GM21360 (cell line): Measurements from ENCODE around the gene CYP46A1.

Source experiments
- ATAC-seq: cut with Tn5 transposase; IDR thresholded peaks from one replicate; pipeline ENCODE4 v1.9.1; 2021; ENCODE audit warnings: mild to moderate bottlenecking, moderate library complexity; ENCODE audit not compliant: unreplicated experiment

CYP46A1 gene

DNA sequence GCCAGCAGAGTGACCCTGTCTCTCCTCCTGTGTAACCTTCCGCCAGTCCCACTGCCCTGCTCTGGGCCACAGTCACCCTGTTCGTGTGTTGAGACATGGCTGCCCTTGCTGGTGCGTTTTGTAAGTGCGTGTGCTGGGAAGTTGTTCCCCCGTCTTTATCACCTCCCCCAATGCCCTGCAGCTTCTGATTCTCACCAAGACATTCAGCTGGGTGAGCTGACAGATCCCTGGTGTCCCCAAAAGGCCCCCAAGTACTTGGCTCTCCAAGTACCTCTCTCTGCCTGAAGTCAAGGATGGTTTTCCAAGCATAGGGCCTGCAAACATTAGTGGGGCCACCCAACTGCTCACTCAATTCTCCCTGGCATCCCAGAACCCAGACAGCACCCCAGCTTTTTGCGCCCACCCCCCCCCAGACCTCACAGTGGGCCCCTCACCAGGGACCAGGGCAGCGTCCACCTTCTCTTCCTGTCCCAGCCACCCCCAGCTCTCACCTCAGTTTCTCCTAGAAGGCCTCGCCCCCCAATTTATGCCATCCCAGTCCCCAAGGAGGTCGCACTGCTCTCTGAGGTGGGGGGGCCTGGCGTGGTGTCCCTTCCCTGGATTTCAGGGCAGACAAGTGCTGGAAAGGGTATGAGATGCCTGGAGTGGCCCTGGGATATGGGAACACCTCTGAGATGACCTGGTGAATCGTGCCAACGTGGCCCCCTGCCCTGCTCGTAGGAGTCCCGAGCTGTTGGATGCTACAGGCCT lies 57.3 kb downstream of the CYP46A1 start:
- no peak for ATAC-seq

DNA sequence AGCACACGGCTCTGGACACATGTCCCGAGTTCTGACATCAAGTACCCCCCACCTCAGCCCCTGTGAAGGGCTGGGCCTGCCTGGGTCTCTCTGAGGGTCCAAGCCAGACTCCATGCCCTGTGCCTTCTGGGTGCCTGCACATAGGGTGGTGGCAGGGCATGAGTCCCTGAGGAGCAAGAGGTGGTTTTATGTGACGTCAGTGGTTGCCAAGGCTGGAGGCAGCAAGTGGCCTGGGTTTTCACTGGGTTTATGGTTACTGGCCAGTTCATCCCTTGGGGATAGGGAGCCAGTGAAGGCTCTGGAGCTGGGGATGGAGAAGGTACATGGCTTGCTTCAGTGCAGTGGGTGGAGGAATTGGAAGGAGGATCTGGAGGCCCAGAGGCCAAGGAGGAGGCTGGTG lies 58.0 kb downstream of the CYP46A1 start:
- no peak for ATAC-seq

DNA sequence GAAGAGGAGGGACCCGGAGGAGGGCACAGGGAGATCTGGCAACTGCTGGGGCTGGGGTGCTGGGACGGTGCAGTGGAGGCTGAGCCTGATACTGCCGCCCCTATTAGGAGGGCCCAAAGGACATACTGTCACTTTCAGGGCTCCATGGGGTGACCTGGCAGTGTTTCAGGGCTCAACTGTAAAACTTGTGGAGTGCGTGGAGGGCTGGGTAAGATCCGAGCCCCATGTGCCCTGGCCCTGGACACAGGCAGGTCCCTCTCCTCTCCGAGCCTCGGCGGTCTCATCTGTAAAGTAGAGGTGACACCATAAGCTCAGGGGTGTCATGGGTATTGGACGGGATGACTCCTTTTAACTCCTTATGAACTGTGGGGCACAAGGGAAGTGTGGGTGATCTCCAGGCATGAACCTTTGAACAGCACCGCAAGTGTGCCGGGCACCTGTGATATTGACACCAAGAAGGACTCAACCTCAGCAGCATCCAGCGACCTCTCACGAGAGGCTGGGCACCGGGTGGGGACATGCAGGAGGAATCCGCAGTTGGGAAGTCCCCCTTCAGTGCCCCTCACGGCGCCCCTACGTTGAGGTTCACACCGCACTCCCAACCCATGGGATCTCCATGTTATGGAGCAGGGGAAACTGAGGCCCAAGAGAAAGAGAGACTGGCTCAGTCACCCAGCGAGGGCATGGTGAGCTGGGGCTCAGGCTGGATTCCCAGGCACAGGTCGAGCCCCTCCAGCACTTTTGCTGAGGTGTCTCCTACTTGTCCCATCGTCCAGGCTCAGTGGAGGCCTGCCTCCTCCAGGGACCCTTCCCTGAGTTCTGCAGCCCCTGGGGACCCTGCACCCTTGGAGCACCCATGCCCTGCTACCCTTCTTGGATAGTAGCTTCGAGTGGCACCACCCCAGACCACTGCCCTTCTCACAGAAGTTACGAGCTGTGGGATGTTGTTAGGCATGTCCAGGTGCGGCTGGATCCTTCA lies 58.7 kb downstream of the CYP46A1 start:
- ATAC-seq: no peak

GRCh38 chr14:99744199-99744872 lies 60.2 kb downstream of the CYP46A1 start:
- no peak for ATAC-seq

- no peak for ATAC-seq
Measured at GRCh38 chr14:99744873-99745224, 60.8 kb downstream of the CYP46A1 start.

DNA sequence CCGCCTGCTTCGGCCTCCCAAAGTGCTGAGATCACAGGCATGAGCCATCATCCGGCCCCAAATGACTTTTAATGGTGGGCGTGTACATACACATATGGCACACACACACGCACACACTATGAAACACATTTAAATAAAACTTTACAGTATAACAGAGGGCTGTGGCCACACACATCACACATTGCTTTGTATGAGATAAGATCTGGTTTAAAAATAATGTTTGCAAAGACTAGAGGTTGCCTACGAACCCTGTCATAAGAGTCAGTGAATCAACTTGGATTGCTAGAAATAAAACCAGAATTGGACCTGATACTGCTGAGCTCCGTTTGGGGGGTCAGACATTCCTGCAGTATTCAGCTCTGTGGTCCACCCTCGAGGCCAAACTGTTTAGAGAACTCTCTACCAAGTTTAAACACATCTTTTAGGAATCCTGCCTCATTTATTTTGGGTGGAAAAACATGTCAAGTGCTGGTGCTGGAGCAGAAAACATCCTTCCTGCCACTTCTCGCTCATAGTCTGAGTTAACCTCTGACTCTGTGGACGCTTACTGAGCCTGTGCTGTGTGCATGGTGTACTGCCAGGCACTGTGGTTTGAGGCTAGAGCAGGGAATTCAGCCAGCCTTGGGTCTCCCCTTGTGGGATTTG lies 61.3 kb downstream of the CYP46A1 start:
- ATAC-seq: no peak

DNA sequence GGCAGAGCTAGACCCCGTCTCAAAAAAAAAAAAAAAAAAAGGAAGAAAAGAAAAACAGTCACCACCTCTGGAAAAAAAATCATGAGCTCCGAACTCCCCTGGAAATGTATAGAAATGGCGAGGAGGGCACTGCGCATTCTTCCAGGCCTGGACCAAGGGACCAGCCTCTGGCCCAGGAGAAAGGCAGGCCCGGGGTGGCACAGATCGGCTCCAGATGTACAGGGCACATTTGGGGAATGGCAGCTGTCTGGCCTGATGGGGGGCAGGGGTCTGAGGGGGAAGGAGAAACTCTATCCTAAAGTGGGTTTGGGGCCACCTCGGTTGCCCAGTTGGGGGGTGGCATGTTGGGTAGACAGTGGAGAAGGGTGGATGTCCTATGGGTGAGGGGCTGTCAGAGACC lies 63.1 kb downstream of the CYP46A1 start:
- no peak for ATAC-seq

GRCh38 chr14:99747582-99748330 lies 63.7 kb downstream of the CYP46A1 start:
- no peak for ATAC-seq

DNA sequence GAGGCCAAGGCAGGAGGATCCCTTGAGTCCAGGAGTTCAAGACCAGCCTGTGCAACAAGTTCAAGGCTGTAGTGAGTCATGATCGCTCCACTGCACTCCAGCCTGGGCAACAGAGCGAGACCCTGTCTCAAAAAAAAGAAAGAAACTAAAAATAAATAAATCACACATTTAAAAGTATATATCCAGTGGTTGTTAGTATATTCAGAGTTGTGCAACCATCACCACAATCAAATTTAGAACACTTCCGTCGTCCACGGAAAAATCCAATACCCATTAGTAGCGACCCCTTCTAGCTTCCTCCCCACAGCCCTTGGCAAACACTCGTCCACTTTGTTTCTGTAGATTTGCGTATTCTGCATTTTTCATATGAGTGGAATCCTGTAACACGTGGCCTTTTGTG lies 64.4 kb downstream of the CYP46A1 start:
- ATAC-seq: no peak

DNA sequence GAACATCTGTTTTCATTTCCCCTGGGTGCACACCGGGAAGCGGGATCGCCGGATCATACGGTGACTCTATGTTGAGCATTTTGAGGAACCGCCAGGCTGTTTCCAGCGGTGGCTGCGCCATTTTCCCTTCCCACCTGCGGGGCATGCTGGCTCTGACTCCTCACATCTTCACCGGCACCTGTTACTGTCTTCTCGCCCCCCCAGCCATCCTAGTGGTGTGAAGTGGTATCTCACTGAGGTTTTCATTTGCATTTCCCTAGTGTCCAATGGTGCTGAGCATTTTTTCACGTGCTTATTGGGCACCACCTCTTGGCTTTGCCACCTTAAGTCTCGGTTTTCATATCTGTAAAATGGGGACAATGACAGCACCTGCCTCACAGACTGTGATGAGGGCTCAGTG lies 65.0 kb downstream of the CYP46A1 start:
- no peak for ATAC-seq

- ATAC-seq: no peak
Measured at GRCh38 chr14:99749763-99750715, 65.9 kb downstream of the CYP46A1 start.

- ATAC-seq: no peak
Measured at GRCh38 chr14:99750746-99751450, 66.8 kb downstream of the CYP46A1 start.

GRCh38 chr14:99751539-99752485 lies 67.7 kb downstream of the CYP46A1 start:
- no peak for ATAC-seq

- no peak for ATAC-seq
Measured at GRCh38 chr14:99752486-99753121, 68.5 kb downstream of the CYP46A1 start.

DNA sequence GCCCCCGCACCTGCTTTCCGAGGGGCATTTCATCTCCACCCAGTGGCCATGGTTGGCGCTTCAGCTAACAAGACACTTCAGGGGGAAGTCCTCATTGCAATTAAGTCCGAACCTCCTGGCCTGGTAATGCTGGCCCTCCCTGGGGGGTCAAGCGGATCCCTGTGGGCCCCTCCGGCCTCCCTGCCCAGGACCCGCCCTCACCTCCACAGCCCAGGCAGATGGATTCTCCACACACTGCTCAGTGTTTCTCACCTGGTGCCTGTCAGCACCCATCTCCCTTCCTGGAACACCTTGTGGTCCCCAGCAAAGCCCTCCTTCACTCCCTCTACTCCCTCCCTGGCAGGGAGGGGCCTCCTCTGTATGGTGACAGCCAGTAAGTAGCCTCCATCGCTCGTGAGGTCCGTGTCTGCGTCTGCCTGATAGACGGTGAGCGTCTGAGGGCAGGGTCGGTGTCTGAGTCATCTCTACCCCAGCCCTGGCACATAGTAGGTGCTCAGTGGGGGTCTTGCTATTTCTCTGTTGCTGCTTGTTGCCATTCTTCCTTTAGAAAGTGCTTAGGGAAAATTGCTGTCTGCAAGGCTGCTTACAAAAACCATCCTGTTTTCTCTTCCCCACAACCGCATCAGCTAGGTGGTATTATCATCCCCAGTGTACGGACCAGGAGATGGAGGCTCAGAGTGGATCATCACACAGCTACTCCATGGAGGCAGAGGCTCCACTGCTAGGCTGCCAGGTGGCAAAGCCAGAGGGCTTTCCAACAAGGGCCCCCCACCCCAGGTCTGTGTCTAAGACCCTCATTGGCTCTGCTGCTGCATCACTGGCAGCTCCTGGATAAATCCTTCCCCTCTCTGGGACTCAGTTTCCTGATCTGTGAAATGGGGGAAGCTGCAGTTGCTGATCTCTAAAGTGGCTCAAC lies 69.4 kb downstream of the CYP46A1 start:
- ATAC-seq: no peak
